ENCODE data around the gene KRTAP20-3.

The KRTAP20-3 gene

GRCh38 chr21:30689822-30690221, 47.2 kb downstream of the KRTAP20-3 start:
- DNase-seq = no peak

Measured in CD4-positive, alpha-beta T cell treated with Interleukin-10 for 1 hour (primary cell).